Limb (tissue), 2 donors: ENCODE results near the gene ADGRG7.

Experiments
- DNase-seq, 2 donors: peaks; one replicate each; pipeline ENCODE4 v3.0.0-alpha.2; 2016; ENCODE audit errors: extremely low spot score in 2 of 2

Gene ADGRG7

GRCh38 chr3:100600181-100601042 lies 9.0 kb upstream of the ADGRG7 start:
- no peak for DNase-seq

DNA sequence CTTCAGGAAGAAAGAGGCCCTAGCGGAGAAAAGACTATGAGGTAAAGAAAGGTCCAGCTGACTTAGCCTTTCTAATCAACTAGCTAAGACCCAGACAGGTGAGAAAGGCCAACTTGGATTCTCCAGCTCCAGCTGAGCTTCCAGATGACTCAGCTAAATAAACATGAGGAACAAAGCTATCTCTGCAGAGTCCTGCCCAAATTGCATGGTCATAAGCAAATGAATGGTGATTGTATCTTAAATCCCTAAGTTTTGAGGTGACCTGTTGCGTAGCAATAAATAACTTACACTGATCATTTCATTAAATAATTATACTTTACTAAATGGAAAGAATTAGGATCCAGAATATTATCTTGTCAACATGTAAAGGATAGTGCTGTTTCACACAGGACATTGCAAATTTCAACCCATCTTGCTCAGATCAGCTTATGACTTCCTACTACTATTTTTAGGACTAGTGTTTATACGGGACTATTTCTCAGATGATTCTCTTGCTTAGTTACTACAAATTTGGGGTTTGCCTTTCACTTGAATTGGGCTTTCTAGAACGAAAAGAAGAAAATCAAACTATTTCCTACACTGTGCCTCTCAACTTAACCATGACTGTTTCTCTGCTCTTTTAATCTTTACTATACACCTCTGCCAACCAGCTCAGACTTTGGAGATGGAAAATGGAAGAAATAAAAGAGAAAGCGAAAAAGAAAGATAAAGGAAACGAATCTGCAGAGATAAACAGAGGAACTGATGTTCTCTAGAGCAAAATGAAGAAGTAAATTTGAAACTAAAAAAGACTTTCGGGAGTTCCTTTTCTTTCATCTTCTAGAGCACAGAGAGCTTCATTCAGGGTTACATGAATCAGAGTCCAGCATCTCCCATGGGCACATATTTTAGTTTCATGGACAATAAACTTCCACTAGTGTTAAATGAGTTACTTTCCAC lies 6.6 kb upstream of the ADGRG7 start:
- no peak for DNase-seq

DNA sequence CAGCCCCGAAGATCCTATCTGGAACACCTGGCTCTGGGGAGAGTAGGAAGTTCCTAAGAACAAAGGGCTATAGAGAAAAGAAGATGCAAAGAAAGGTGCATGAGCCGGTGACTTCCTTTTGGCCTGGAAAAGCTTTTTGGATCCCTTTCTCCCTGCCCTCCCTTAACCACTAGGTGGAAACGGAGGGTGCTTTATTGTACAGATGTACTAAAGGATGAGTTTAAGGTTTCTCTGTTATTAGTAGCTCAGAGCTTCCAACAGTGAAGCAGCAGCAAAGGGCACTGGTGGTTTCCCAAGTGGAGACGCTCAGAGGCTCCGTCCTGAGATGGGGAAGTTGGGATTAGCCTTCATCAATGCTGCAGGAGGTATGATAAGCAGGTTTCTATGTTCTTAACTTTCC lies 5.9 kb upstream of the ADGRG7 start:
- no peak for DNase-seq

GRCh38 chr3:100605358-100605757 lies 4.0 kb upstream of the ADGRG7 start:
- no peak for DNase-seq

- no peak for DNase-seq
Measured at GRCh38 chr3:100606894-100607512, 2.4 kb upstream of the ADGRG7 start.

DNA sequence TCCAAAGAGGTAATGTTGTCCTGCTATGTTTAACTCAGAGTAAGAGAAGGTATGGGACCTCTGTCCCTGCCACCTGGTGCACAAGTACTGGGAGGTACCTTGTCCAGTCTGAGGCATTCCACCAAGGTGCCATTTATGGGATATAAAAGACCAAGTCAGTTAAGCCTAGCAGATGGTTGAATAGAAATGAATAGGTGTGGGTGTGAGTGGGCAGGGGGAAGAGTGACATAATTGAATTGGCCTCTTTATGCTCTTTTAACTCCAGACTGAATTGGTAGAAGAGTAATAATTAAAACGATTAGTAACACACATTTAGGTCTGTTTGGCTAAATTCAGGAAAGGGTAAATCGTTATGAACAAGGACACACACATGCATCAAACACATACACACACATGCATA lies 562 bp downstream of the ADGRG7 start:
- DNase-seq = no peak

DNA sequence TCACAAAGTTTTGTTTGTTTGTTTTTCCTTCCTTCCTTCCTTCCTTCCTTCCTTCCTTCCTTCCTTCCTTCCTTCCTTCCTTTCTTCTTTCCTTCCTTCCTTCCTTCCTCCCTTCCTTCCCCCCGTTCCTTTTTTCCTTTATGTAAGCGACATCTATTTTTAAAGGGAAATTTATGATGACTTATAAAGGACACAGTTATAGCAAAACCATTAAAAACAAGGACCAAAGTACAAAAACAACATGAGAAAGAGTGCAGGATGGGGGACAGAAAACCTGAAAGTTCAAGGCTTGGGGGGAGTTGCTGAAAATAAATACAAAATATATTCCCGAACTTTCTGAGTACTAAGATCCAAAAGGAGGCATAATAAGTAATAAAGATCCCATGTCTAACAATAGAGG lies 1.8 kb downstream of the ADGRG7 start:
- DNase-seq = no peak

- no peak for DNase-seq
Measured at GRCh38 chr3:100613721-100614390, 4.5 kb downstream of the ADGRG7 start.

DNA sequence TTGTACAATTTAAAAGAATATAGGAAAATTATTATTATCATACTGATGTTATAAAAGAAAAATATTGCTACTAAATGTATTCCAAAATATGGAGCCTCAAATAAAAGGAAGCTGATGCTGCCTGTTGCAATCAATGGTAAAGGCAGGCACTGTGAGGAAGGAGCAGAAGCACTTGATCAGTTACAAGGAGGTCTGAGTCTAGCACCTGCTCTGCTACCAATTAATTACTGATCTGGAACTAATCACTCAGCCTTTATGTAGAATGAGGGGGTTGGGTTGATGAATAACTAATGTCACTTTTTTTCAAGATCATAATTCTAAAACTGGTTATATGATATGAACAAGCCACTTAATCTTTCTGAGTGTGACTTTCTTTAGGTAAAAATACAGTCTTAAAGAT lies 5.5 kb downstream of the ADGRG7 start:
- no peak for DNase-seq

- no peak for DNase-seq
Measured at GRCh38 chr3:100615684-100616083, 6.3 kb downstream of the ADGRG7 start.

- DNase-seq = no peak
Measured at GRCh38 chr3:100621251-100621650, 11.8 kb downstream of the ADGRG7 start.

- no peak for DNase-seq
Measured at GRCh38 chr3:100627491-100627890, 18.1 kb downstream of the ADGRG7 start.

DNA sequence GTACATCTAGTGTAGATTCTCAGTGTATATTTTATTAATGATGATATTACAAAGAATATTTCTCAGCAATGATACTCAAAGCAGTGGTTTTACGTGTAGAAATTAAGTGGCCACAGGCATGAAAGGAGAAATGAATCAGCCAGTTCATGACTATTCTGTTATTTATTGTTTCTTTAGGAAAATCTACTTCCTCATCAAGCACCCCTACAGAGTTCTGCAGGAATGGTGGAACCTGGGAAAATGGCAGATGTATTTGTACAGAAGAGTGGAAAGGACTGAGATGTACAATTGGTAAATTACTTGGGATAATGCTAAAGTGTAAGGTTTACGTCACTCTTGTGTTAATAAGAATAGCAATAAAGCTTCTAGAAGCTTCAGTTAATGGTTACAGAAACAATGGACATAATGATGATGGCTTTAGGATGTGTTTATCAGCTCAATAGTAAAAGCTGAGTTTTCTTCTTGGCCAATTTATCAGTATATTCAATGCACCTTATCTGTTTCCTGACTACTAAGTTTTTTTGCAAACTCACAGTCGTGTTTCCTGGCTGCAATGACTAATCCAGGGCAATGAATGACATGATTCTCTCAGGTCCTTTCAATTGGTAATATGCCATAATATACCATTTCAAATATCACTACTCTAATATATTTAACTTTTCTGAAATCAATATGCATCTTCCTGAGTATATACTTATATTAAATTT lies 20.2 kb downstream of the ADGRG7 start:
- no peak for DNase-seq

GRCh38 chr3:100630664-100631063 lies 21.3 kb downstream of the ADGRG7 start:
- DNase-seq = no peak

DNA sequence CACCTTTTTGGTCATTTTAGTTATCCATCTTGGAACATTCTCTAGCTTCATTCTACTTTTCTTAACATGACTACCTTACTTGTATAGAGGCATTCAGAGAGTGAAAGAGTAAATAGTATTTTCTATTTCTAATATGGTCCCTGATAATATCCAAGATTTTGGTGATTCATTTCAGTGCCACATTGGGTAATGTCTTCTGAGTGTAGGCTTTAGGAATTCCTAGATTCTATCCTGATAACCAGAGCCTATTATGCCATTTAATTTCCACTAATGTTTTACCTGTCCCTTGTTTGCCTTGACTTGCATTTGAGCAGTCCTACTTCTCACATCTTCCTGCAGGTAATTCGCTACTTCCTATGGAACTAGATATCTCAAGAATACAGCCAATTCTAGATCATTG lies 21.8 kb downstream of the ADGRG7 start:
- DNase-seq = no peak

GRCh38 chr3:100634493-100635272 lies 25.3 kb downstream of the ADGRG7 start:
- no peak for DNase-seq

GRCh38 chr3:100635273-100635701 lies 25.9 kb downstream of the ADGRG7 start:
- no peak for DNase-seq

DNA sequence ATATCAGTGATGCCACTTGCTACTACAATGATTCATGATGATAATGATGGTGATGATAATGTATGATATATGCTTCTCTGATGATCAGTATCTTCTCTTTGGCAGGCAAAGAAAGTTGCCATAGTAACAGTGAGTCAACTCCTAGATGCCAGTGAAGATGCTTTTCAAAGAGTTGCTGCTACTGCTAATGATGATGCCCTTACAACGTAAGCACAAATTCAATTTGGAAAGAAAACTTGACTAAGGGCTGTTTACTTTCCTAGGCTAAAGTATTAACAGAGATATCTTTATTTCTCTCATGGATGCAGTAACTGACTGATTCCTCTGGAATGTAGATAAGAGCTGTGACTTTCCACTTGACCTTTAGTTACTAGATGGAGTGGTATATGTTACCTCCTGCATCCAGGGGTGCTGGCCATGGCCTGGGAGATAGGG lies 27.8 kb downstream of the ADGRG7 start:
- DNase-seq = no peak

GRCh38 chr3:100640633-100641032 lies 31.2 kb downstream of the ADGRG7 start:
- no peak for DNase-seq

DNA sequence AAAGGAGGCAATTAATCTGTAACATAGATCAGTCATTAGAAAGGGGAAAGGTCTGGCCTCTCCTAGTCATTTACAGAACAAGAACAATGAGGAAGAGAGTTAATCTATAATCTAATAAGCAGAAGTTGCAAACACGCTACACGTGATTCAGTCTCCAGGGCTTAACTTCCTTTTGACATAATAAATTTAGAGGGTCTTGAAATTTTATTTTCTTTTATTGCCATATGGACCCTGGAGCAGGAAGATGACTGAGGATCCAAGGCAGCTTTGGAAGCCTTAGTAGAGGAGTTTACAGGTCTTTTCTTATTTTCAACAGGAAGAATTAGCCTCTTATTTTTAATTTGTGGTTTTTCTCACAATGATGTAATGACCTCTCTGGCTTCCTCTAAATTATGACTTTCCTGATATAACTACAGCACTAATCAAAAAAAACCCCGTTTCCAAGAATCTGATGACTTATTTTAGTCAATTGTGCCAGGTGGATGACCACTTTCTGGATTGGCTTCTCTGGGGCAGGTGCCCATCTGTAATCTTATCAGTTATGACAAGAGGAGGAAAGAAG lies 32.2 kb downstream of the ADGRG7 start:
- no peak for DNase-seq
